ENCODE results near the gene TGFBR2.

The TGFBR2 gene

GRCh38 chr3:30695302-30696061, 89.1 kb downstream of the TGFBR2 start:
- DNase-seq, result no peak

- DNase-seq, result no peak
Measured at GRCh38 chr3:30696403-30696819, 90.0 kb downstream of the TGFBR2 start.

- no peak for DNase-seq
Measured at GRCh38 chr3:30696896-30697295, 90.5 kb downstream of the TGFBR2 start.

- DNase-seq, result no peak
Measured at GRCh38 chr3:30698549-30698948, 92.1 kb downstream of the TGFBR2 start.

GRCh38 chr3:30699927-30700326, 93.5 kb downstream of the TGFBR2 start:
- DNase-seq, result no peak

- no peak for DNase-seq
Measured at GRCh38 chr3:30700702-30701321, 94.4 kb downstream of the TGFBR2 start.

GRCh38 chr3:30702038-30702827, 95.8 kb downstream of the TGFBR2 start:
- no peak for DNase-seq

- no peak for DNase-seq
Measured at GRCh38 chr3:30702828-30703397, 96.5 kb downstream of the TGFBR2 start.

GRCh38 chr3:30704931-30705890, 98.8 kb downstream of the TGFBR2 start:
- no peak for DNase-seq

GRCh38 chr3:30707825-30708224, 101.4 kb downstream of the TGFBR2 start:
- no peak for DNase-seq

- no peak for DNase-seq
Measured at GRCh38 chr3:30708472-30708871, 102.1 kb downstream of the TGFBR2 start.

- no peak for DNase-seq
Measured at GRCh38 chr3:30710017-30710416, 103.6 kb downstream of the TGFBR2 start.

GRCh38 chr3:30711151-30711550, 104.8 kb downstream of the TGFBR2 start:
- DNase-seq, result no peak

GRCh38 chr3:30711867-30712266, 105.5 kb downstream of the TGFBR2 start:
- no peak for DNase-seq

- DNase-seq, result no peak
Measured at GRCh38 chr3:30712991-30713390, 106.6 kb downstream of the TGFBR2 start.

GRCh38 chr3:30713885-30714503, 107.6 kb downstream of the TGFBR2 start:
- DNase-seq, result no peak

- no peak for DNase-seq
Measured at GRCh38 chr3:30719536-30719935, 113.1 kb downstream of the TGFBR2 start.

GRCh38 chr3:30720586-30721313, 114.3 kb downstream of the TGFBR2 start:
- no peak for DNase-seq

- DNase-seq, result no peak
Measured at GRCh38 chr3:30721314-30721634, 114.9 kb downstream of the TGFBR2 start.

- no peak for DNase-seq
Measured at GRCh38 chr3:30723211-30723610, 116.8 kb downstream of the TGFBR2 start.

- DNase-seq, result no peak
Measured at GRCh38 chr3:30724863-30725262, 118.5 kb downstream of the TGFBR2 start.

Measured in islet precursor cell (in vitro differentiated cells).